ENCODE data around the gene CPLX3. TPM values are rescaled to one million over a fixed set of nuclear protein-coding genes. Genes with fewer than 3 reads are reported as not detected.

The CPLX3 gene
- total RNA-seq, 3 donors from 2014 or later: 0.23 to 0.32 TPM; not detected in 1

- Mint-ChIP-seq H3K36me3 (ENCODE audit: insufficient read depth) (peaks cover 19% of the 10 kb centered on the region), H3K4me1 (ENCODE audit: low read depth) (peaks cover 87% of the 10 kb centered on the region), H3K9me3 (no peaks in the 10 kb centered on the region), H3K4me3 (peak overlapping the region; percentile 70), H3K27me3 (ENCODE audit: low read depth) (no peaks in the 10 kb centered on the region)
- ATAC-seq: no peak
- DNase-seq: no peak
Measured at GRCh38 chr15:74868059-74868458, 41.6 kb downstream of the CPLX3 start.

GRCh38 chr15:74869372-74869725, 42.9 kb downstream of the CPLX3 start:
- H3K36me3 Mint-ChIP-seq (ENCODE audit: insufficient read depth): peaks cover 19% of the 10 kb centered on the region
- H3K4me1 Mint-ChIP-seq (ENCODE audit: low read depth): peaks cover 85% of the 10 kb centered on the region
- no peaks in the 10 kb centered on the region for H3K27me3 Mint-ChIP-seq (ENCODE audit: low read depth)
- H3K9me3 Mint-ChIP-seq: no peaks in the 10 kb centered on the region
- peak overlapping the region; percentile 99 for H3K4me3 Mint-ChIP-seq
- ATAC-seq: no peak
- no peak for DNase-seq

GRCh38 chr15:74869726-74870407, 43.4 kb downstream of the CPLX3 start:
- H3K9me3 Mint-ChIP-seq: no peaks in the 10 kb centered on the region
- ATAC-seq: peak; percentile 24 to 33
- H3K4me3 Mint-ChIP-seq: peak overlapping the region; percentile 99
- H3K27me3 Mint-ChIP-seq (ENCODE audit: low read depth): no peaks in the 10 kb centered on the region
- H3K36me3 Mint-ChIP-seq (ENCODE audit: insufficient read depth): peaks cover 19% of the 10 kb centered on the region
- peaks cover 81% of the 10 kb centered on the region for H3K4me1 Mint-ChIP-seq (ENCODE audit: low read depth)
- DNase-seq: no peak

GRCh38 chr15:74870436-74871215, 44.2 kb downstream of the CPLX3 start:
- Mint-ChIP-seq H3K4me3 (peak overlapping the region; percentile 99), H3K4me1 (ENCODE audit: low read depth) (peaks cover 75% of the 10 kb centered on the region), H3K9me3 (no peaks in the 10 kb centered on the region), H3K36me3 (ENCODE audit: insufficient read depth) (peaks cover 18% of the 10 kb centered on the region), H3K27me3 (ENCODE audit: low read depth) (no peaks in the 10 kb centered on the region)
- DNase-seq: no peak
- ATAC-seq: no peak

- no peaks in the 10 kb centered on the region for H3K9me3 Mint-ChIP-seq
- DNase-seq (no peak), ATAC-seq (no peak)
- H3K27me3 Mint-ChIP-seq (ENCODE audit: low read depth): no peaks in the 10 kb centered on the region
- H3K4me3 Mint-ChIP-seq: peak overlapping the region; percentile 99
- H3K4me1 Mint-ChIP-seq (ENCODE audit: low read depth): peaks cover 55% of the 10 kb centered on the region
- H3K36me3 Mint-ChIP-seq (ENCODE audit: insufficient read depth): peaks cover 7% of the 10 kb centered on the region
Measured at GRCh38 chr15:74872702-74873035, 46.2 kb downstream of the CPLX3 start.

- no peaks in the 10 kb centered on the region for H3K27me3 Mint-ChIP-seq (ENCODE audit: low read depth)
- peak; percentile 92 to 95 for ATAC-seq
Measured at GRCh38 chr15:74873036-74873755, 46.8 kb downstream of the CPLX3 start, which contains the start of gene SCAMP2. SCAMP2 (minus strand) TSS chr15:74873365; CDS start chr15:74873255, 110 bp downstream.

GRCh38 chr15:74873756-74874424, 47.5 kb downstream of the CPLX3 start:
- H3K9me3 Mint-ChIP-seq: no peaks in the 10 kb centered on the region
- H3K4me1 Mint-ChIP-seq (ENCODE audit: low read depth): peaks cover 44% of the 10 kb centered on the region
- no peaks in the 10 kb centered on the region for H3K27me3 Mint-ChIP-seq (ENCODE audit: low read depth)
- peaks cover 2% of the 10 kb centered on the region for H3K36me3 Mint-ChIP-seq (ENCODE audit: insufficient read depth)
- ATAC-seq: no peak
- DNase-seq: no peak
- peak overlapping the region; percentile 99 for H3K4me3 Mint-ChIP-seq

More at GRCh38 chr15:74873036-74873755, 46.8 kb downstream of the CPLX3 start, which contains the start of gene SCAMP2:
- Mint-ChIP-seq H3K4me3 (peak within 1 kb of the TSS; percentile 99), H3K36me3 (ENCODE audit: insufficient read depth) (peaks cover 2% of the 10 kb centered on the region), H3K9me3 (no peaks in the 10 kb centered on the region), H3K4me1 (ENCODE audit: low read depth) (peaks cover 50% of the 10 kb centered on the region)
- DNase-seq: peak; percentile 84

- no peak overlapping the region for H3K4me3 Mint-ChIP-seq
- H3K4me1 Mint-ChIP-seq (ENCODE audit: low read depth): peaks cover 7% of the 10 kb centered on the region
- ATAC-seq (no peak), DNase-seq (no peak)
- H3K27me3 Mint-ChIP-seq (ENCODE audit: low read depth): peaks cover 1% of the 10 kb centered on the region
- no peaks in the 10 kb centered on the region for H3K36me3 Mint-ChIP-seq (ENCODE audit: insufficient read depth)
- no peaks in the 10 kb centered on the region for H3K9me3 Mint-ChIP-seq
Measured at GRCh38 chr15:74878273-74878672, 51.8 kb downstream of the CPLX3 start.

Other genes starting within 250 kb of the CPLX3 start
- gene CLK3, start 210.8 kb upstream of the CPLX3 start, total RNA-seq: 10 to 100 TPM; 74.0 to 78.2 (median 74.8) TPM
- gene EDC3, start 130.6 kb upstream of the CPLX3 start, total RNA-seq: 10 to 100 TPM; 52.2 to 57.1 (median 56.6) TPM
- gene CYP1A1, start 101.1 kb upstream of the CPLX3 start, total RNA-seq: under 1 TPM; 0.60 to 0.90 (median 0.76) TPM
- under 1 TPM in 1 of 3 donors, not detected in 2; 0.08 TPM for gene CYP1A2, start 77.8 kb upstream of the CPLX3 start, total RNA-seq
- gene CSK, start 44.5 kb upstream of the CPLX3 start, total RNA-seq: 100 to 1,000 TPM; 368 to 412 (median 397) TPM
- under 1 TPM; 0.30 to 0.55 (median 0.40) TPM for gene LMAN1L, start 13.8 kb upstream of the CPLX3 start, total RNA-seq
- 10 to 100 TPM; 52.8 to 64.7 (median 64.0) TPM for gene ULK3, start 16.5 kb downstream of the CPLX3 start, total RNA-seq
- gene SCAMP2, start 46.7 kb downstream of the CPLX3 start, total RNA-seq: 10 to 100 TPM; 81.7 to 91.0 (median 82.9) TPM
- 10 to 100 TPM; 37.4 to 53.1 (median 46.6) TPM for gene MPI, start 63.4 kb downstream of the CPLX3 start, total RNA-seq
- gene FAM219B, start 80.2 kb downstream of the CPLX3 start, total RNA-seq: 10 to 100 TPM; 23.6 to 26.6 (median 26.4) TPM
- 100 to 1,000 TPM; 257 to 291 (median 290) TPM for gene COX5A, start 111.4 kb downstream of the CPLX3 start, total RNA-seq
- gene RPP25, start 130.1 kb downstream of the CPLX3 start, total RNA-seq: 10 to 100 TPM; 10.7 to 15.1 (median 13.3) TPM
- gene SCAMP5, start 168.9 kb downstream of the CPLX3 start, total RNA-seq: 1 to 10 TPM in 2 of 3 donors, under 1 TPM in 1; 0.90 to 6.7 (median 1.8) TPM
- gene PPCDC, start 197.0 kb downstream of the CPLX3 start, total RNA-seq: 10 to 100 TPM; 15.4 to 17.9 (median 17.8) TPM